AG08396 (cell line): ENCODE results near the gene IFNA2.
A peak's percentile ranks its signal among the peaks of the same experiment; 100 is the strongest.
"Not testable (repeated sequence)": the region's sequence is repeated elsewhere in the genome, so short reads cannot be mapped to it uniquely, and the experiment has no call there.

ENCODE experiments used
- DNase-seq: peaks from one replicate; pipeline ENCODE4 v3.0.0; 2012; ENCODE audit warnings: low spot score, mixed read lengths

The IFNA2 gene

DNA sequence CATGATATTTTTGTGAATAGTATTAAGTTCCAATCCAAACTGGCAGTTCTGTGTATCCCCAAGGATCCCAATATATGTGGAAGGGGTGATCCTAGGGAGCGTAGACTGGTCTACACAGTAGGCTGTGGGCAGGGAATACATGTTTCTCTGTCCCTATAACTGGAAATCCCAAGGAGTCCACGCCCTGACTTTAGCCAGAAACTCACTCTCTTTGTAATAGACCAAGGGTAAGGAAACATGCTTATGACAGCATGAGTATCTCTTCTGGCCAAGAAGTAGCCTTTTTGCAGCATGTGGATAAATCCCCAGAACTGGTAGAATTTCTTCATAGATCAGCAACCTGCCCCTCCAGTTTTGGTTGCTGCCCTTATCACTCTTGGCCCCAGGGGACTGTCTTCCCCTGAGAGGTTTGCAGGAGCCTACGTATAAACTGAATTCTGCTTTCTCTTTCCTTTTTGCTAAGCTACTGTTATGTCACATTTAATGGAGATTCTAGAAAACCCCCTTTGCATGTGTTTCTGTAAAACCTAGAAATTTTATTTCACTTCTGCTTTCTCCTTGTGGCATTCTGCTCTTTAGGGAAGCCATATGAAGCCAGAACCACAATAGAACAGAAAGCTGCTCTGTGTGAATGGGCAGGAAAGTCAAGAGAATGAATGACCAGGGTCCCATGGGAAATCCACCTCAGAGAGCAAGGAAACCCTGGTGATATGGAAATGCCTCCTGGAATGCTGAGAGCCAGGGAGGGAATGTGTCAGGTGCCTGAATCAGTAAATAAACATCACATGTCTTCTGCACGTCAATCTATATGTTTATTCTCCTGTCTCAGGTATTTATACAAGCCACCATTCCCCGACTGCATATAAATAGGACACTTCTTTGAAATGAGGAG is 3.5 kb downstream of the IFNA2 start:
- DNase-seq, result no peak

DNA sequence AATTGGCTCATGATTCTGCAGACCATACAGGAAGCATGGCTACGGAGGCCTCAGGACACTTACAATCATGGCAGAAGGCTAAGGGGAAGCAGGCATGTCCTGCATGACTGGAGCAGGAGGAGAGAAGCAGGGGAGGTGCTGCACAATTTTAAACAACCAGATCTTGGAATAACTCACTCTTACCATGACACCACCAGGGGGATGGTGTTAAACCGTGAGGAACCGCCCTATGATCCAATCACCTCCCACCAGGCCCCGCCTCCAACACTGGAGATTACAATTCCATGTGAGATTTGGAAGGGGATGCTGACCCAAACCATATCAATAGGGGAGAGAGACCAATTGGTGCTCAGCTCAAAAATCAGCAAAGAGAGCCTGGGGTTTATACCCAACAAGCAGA is 13.7 kb downstream of the IFNA2 start:
- DNase-seq, result not testable (repeated sequence)

DNA sequence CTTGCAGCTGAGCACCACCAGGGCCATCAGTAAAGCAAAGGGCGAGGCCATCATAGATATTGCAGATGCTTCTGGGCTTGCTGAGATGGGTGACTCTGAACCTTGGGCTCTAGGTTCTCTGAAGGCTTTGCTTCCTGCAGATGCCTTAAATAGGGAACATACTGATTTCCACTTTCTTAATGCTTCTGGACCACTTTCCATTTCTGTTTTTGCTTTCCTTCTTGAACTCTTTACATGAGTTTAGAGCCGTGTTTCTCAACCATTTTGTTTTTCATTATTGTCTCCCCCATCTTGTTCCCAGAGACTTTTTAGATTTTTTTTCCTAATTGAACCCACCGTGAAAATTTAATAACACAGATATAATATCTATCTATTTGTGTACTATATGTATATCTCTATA is 17.2 kb downstream of the IFNA2 start, which contains the start of gene IFNA13:
Gene IFNA13 (minus strand): TSS at position 101 of the 400 bp plus-strand sequence. CDS start 47 bp downstream, at position 54.
- no peak for DNase-seq

DNA sequence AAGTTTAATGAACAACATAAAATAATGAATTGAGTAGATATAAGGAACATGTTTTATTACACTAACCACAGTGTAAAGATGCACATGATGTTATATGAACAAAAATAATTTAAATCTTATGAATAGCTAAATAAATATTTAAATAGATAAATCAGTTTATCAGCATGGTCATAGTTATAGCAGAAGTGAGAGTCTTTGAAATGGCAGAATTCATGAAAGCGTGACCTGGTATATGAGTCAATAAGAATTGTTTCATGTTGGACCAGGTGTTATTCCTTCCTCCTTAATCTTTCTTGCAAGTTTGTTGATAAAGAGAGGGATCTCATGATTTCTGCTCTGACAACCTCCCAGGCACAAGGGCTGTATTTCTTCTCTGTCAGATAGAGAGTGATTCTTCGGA is 18.0 kb downstream of the IFNA2 start:
- not testable (repeated sequence) for DNase-seq

DNA sequence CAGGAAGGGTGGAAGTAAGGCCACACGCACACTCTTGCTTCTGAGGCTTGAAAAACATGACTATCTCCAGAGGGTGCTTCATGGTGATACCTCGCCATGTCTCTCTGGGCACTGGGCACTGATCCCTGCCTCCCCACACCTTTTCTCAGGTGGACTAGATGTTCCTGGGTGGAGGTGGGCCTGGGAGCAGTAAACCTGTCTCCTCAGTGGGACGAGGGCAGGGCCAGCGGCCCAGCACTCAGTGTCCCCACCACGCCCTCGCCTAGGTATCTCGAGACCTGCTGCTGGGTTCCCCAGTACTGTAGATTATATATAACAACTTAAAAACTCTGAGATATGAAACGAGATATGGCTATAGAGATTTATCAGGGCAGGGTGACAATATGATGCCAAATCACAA is 22.9 kb downstream of the IFNA2 start:
- DNase-seq, result no peak

DNA sequence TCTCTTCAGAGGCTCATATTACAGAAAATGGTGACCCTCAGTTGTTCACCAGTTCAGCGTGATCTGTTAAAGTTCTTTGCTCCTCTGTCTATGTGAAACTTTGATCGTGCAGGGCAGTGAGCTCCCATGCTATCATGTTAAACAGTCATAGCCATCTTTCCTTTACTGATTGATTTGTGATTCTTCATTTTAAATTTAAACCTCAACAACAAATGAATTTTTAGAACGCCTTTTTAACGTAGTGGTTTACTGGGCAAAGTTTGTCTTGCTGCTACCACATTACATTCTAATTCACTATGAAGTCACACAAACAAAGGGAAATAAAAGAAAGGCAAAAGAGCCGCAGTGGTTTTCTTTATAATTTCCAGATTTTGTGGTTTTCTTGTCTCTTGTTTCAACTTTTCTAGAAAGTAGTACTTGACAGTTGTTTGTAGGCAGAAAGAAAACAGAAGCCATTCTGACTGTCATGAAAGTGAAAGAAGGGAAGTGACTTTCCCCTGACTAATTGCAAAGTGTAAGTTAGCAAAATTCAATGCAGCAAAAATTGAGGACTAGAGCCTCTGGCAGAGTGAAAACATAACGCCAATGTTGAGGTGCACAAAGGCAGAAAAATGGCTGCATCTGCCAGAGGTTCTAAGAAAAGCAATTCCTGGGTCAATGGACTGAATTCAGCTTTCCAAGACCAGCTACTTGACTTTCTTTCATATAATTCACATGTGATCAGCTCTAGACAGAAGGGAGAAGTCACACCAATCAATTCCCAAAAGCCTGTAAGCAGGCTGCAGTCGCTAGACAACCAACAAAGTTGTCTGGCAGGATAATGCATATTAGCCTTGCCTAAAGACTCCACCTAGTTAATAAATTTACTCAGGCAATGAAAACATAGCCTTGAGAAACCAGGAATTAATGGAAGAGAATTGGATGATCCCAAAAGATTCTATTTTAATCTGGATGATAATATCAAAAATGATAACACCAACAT is 27.4 kb downstream of the IFNA2 start:
- no peak for DNase-seq

DNA sequence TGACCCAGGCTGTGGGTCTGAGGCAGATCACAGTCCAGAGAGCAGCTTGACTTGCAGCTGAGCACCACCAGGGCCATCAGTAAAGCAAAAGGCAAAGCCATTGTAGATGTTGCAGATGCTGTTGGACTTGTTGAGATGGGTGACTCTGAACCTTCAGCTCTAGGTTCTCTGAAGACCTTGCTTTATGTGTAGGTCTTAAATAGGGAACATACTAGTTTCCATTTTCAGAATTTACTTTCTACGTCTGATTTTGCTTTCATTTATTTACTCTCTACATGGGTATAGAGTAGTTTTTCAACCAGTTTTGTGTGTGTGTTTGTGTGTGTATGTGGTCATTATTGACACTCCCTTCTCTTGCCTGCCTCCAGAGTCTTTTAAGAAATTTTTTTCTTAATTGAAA is 34.4 kb downstream of the IFNA2 start, which contains the start of gene IFNA6:
Gene IFNA6 (minus strand): TSS at position 101 of the 400 bp plus-strand sequence. CDS start 0 bp downstream, at position 101.
- DNase-seq, result no peak

DNA sequence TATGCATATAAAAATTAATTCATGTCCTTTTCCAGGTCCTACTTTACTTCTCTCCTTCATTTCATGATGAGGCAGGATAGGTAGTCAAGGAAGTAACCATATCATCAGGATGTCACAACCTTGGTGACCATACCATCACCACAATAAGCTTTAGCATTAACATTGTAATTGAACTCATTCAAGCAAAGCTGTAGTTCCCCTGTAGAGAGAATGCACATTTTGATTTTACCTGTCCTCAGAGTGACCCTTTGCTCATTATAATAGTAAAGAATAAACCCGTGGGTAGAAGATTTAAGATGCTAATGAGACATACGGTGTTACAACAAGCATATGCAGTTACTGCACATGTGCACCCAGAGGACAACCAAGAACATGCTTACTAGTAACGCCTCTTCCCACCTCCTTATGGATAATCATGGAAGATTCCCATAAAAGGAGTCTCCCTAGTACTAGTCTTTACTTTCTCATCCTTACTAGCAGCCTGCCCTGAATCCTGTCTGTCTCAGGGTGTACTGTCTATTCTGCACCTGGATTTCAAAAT is 36.7 kb downstream of the IFNA2 start:
- DNase-seq, result no peak

DNA sequence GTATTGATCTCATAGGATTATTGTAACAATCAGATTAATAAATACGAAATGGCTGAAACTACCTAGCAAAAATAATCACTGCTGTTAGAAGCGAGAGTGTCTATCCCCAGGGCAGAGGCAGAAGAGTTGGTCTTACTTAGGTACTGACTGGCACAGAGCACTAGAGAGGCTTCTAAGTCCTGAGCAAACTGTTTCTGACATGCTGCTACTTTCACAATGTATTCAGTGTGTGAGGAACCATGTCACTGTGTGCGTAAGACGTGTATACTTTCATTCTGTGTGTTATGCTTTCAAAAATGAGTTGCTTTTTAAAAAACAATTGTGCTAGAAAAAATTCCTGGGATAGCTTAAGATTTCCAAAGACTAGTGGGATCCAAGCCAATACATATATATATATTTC is 44.5 kb downstream of the IFNA2 start:
- DNase-seq, result no peak

DNA sequence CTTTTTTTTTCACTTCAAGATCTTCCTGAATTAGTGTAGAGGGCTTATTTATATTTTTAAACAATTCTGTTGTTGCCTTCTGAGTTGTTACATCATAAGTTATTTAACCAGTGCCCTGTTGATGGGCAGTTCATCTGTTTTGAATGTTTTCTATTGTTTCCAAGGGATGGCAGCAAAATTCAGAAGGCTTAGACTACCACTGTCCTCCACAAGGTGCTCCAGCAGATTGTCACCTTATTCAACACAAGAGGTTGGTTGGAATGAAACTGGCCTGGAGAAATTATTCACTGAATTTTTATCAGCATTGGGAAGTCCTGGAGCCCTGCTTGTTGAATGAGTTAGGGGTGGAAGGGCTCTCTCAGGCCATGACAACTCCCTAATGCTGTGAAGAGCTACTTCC is 48.7 kb downstream of the IFNA2 start:
- DNase-seq, result no peak

DNA sequence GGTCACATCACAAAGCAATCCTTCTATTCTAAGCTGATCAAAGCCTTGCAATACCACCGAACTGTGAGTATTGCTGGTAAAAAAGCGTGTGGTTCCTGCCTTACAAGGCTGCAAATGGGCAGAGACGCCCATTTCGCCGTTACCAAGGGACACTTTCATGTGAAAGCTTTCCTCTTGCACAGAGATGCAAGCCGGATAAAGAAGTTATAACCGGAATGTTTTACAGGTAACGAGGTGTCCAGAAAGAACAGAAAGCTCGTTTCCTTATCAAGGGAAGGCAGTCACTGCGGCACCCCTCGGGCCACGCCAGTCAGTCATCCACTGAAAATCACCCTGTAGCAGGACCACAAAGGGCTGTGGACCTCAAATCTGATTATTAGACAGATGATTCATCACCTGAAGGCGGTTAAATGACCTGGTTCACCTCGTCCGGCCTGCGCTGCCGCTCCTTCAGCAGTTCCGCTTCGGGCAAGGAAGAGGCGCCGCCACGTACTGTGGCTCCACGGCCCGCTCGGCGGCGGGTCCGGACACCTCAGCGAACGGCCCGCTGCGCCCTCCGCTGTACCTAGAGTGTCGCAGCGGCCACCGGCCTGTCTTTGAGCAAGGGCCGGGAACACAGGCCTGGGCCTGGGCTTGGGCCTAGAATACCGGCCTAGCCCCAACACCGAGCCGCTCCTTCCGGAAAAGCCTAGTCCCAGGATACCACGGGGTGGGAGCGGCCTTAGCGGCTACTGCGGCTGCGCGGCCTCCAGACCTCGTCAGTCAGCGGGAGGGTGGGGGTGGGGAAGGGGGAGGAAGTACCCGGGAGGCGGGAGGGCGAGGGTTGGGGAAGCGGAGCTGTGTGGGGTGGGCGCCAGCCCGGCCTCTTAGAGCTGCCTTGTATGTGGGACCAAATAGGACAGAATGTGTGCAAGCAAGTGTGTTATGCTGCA is 50.2 kb downstream of the IFNA2 start, which contains the start of gene KLHL9:
Gene KLHL9 (minus strand): TSS at position 704 of the 932 bp plus-strand sequence. CDS start 545 bp downstream, at position 159.
- peak; percentile 96 for DNase-seq
